Chondrocyte (in vitro differentiated cells): ENCODE results near the gene MTCH1. TPM values are rescaled to one million over a fixed set of nuclear protein-coding genes. Genes with fewer than 3 reads are reported as not detected.

Experiments used
- DNase-seq: peaks from one replicate; pipeline ENCODE4 v3.0.0; 2021; ENCODE audit warnings: mixed read lengths, low spot score
- H3K27ac Mint-ChIP-seq: one replicate; pipeline ENCODE4 v1.8.0; 2021; ENCODE audit warnings: mild to moderate bottlenecking, moderate library complexity, mixed read lengths; ENCODE audit not compliant: unreplicated experiment
- H3K27me3 Mint-ChIP-seq: 2 replicates; pipeline ENCODE4 v1.8.0; 2021; ENCODE audit warnings: low read depth, mixed read lengths
- H3K36me3 Mint-ChIP-seq: 2 replicates; pipeline ENCODE4 v1.8.0; 2021; ENCODE audit warnings: low read depth, mixed read lengths
- H3K4me1 Mint-ChIP-seq: 2 replicates; pipeline ENCODE4 v1.8.0; 2021; ENCODE audit warnings: low read depth, mild to moderate bottlenecking, mixed read lengths
- H3K4me3 Mint-ChIP-seq: one replicate; pipeline ENCODE4 v1.8.0; 2021; ENCODE audit warnings: mild to moderate bottlenecking, moderate library complexity, mixed read lengths; ENCODE audit not compliant: unreplicated experiment
- H3K9me3 Mint-ChIP-seq: 2 replicates; pipeline ENCODE4 v1.8.0; 2021; ENCODE audit warnings: low read depth, mixed read lengths
- CTCF ChIP-seq: fragments of 200-600 bp; sonication (generic); IDR thresholded peaks from 2 replicates; pipeline ENCODE4 v1.5.0; 2021; ENCODE audit warnings: antibody characterized with exemption, mild to moderate bottlenecking, moderate library complexity
- total RNA-seq: library from RNA; stranded (reverse); gene quantifications from 3 replicates; pipeline ENCODE4 v1.2.1, GENCODE V29; 2021

MTCH1 gene
- total RNA-seq, 1 donor from 2014 or later, result 188 TPM

- no peak for TF ChIP-seq CTCF
- peak; percentile 28 for DNase-seq
- Mint-ChIP-seq H3K4me3 (no peak overlapping the region), H3K36me3 (peaks cover 35% of the 10 kb centered on the region), H3K27ac (peak overlapping the region; percentile 2), H3K27me3 (no peaks in the 10 kb centered on the region), H3K4me1 (peaks cover 32% of the 10 kb centered on the region), H3K9me3 (no peaks in the 10 kb centered on the region)
Measured at GRCh38 chr6:36978421-36979346, 7.3 kb downstream of the MTCH1 start.

- peak; percentile 68 for DNase-seq
- H3K4me3 Mint-ChIP-seq, result no peak overlapping the region
- H3K36me3 Mint-ChIP-seq, result peaks cover 41% of the 10 kb centered on the region
- peaks cover 32% of the 10 kb centered on the region for H3K4me1 Mint-ChIP-seq
- no peaks in the 10 kb centered on the region for H3K9me3 Mint-ChIP-seq
- no peak overlapping the region for H3K27ac Mint-ChIP-seq
- TF ChIP-seq CTCF, result peak; percentile 58
- no peaks in the 10 kb centered on the region for H3K27me3 Mint-ChIP-seq
Measured at GRCh38 chr6:36977470-36977941, 8.5 kb downstream of the MTCH1 start.

- peak; percentile 33 for DNase-seq
Measured at GRCh38 chr6:36976931-36977330, 9.1 kb downstream of the MTCH1 start.

GRCh38 chr6:36976509-36976908, 9.5 kb downstream of the MTCH1 start:
- peaks cover 25% of the 10 kb centered on the region for H3K4me1 Mint-ChIP-seq
- H3K27ac Mint-ChIP-seq, result no peak overlapping the region
- H3K4me3 Mint-ChIP-seq, result no peak overlapping the region
- no peaks in the 10 kb centered on the region for H3K27me3 Mint-ChIP-seq
- DNase-seq, result no peak
- TF ChIP-seq CTCF, result no peak
- peaks cover 51% of the 10 kb centered on the region for H3K36me3 Mint-ChIP-seq
- no peaks in the 10 kb centered on the region for H3K9me3 Mint-ChIP-seq

More at GRCh38 chr6:36976931-36977330, 9.1 kb downstream of the MTCH1 start:
- Mint-ChIP-seq H3K27ac (no peak overlapping the region), H3K9me3 (no peaks in the 10 kb centered on the region), H3K36me3 (peaks cover 47% of the 10 kb centered on the region), H3K4me1 (peaks cover 29% of the 10 kb centered on the region), H3K27me3 (no peaks in the 10 kb centered on the region), H3K4me3 (no peak overlapping the region)
- TF ChIP-seq CTCF, result no peak

GRCh38 chr6:36976007-36976264, 10.1 kb downstream of the MTCH1 start:
- TF ChIP-seq CTCF, result no peak
- Mint-ChIP-seq H3K9me3 (no peaks in the 10 kb centered on the region), H3K27me3 (no peaks in the 10 kb centered on the region), H3K36me3 (peaks cover 51% of the 10 kb centered on the region), H3K4me1 (peaks cover 21% of the 10 kb centered on the region), H3K4me3 (no peak overlapping the region), H3K27ac (no peak overlapping the region)
- peak; percentile 42 for DNase-seq
